SK-N-MC (cell line): Measurements from ENCODE around the gene CPLX1.

Experiments used
- EZH2 ChIP-seq: fragments of 200-600 bp; sonication (generic); IDR thresholded peaks from one replicate; pipeline ENCODE4 v1.6.1; 2017; ENCODE audit warnings: antibody characterized with exemption
- FOXP2 ChIP-seq: optimal IDR thresholded peaks from 2 replicates; pipeline ENCODE3; 2011; ENCODE audit warnings: mild to moderate bottlenecking, moderate library complexity; ENCODE audit not compliant: insufficient read depth; ENCODE audit errors: extremely low read length, control extremely low read depth
- POLR2AphosphoS5 ChIP-seq: IDR thresholded peaks from 2 replicates; pipeline ENCODE4 v1.6.1; 2012; ENCODE audit warnings: mild to moderate bottlenecking, low read depth, low read length, borderline replicate concordance

DNA sequence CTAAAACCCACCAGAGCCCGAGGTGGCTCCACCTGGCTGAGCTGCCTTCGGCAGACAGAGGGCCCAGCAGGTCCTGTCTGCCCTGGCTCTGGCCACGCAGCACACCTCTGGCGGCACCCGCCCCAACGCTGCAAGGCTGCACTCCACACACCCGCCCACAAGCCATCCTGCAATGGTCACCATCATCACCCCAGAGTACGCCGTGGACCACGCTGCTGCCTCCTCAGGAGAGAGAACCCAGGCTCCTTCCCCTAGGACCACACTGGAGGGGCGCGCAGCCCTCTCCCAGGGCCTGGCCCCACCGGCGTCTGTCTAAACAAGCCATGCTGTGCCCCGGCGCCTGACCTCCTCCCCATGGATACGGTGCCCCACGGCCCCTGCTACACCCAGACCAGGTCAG, 39.6 kb upstream of the CPLX1 start:
- TF ChIP-seq EZH2 (no peak), POLR2AphosphoS5 (no peak), FOXP2 (no peak)
